Parathyroid adenoma (tissue), 2 donors: ENCODE data around the gene NHSL2.

Experiments
- H2AFZ ChIP-seq: fragments of 300-600 bp; sonication (generic); one replicate; pipeline ENCODE4 v1.7.0; 2017; ENCODE audit warnings: antibody characterized with exemption, mild to moderate bottlenecking
- H3K27ac ChIP-seq: fragments of 300-600 bp; sonication (generic); one replicate; pipeline ENCODE4 v1.7.0; 2017
- H3K27me3 ChIP-seq: fragments of 300-600 bp; sonication (generic); one replicate; pipeline ENCODE4 v1.7.0; 2017; ENCODE audit warnings: low read length; ENCODE audit not compliant: control insufficient read depth, insufficient read depth
- H3K36me3 ChIP-seq: fragments of 300-600 bp; sonication (generic); one replicate; pipeline ENCODE4 v1.7.0; 2017; ENCODE audit warnings: low read length; ENCODE audit not compliant: control insufficient read depth, insufficient read depth
- H3K4me1 ChIP-seq: fragments of 300-600 bp; sonication (generic); one replicate; pipeline ENCODE4 v1.7.0; 2017; ENCODE audit warnings: control low read depth
- H3K4me2 ChIP-seq: fragments of 300-600 bp; sonication (generic); one replicate; pipeline ENCODE4 v1.7.0; 2017; ENCODE audit warnings: low read length
- H3K4me3 ChIP-seq: fragments of 300-600 bp; sonication (generic); one replicate; pipeline ENCODE4 v1.7.0; 2017; ENCODE audit warnings: low read depth, low read length
- H3K79me2 ChIP-seq: fragments of 300-600 bp; sonication (generic); one replicate; pipeline ENCODE4 v1.7.0; 2017; ENCODE audit warnings: control low read depth
- H3K9ac ChIP-seq: fragments of 300-600 bp; sonication (generic); one replicate; pipeline ENCODE4 v1.7.0; 2017; ENCODE audit warnings: mild to moderate bottlenecking
- H3K9me3 ChIP-seq: fragments of 300-600 bp; sonication (generic); one replicate; pipeline ENCODE4 v1.7.0; 2017; ENCODE audit warnings: low read length; ENCODE audit not compliant: control insufficient read depth
- TF ChIP-seq, protein P1 (sequence below): fragments of 300-600 bp; sonication (generic); IDR thresholded peaks from one replicate; pipeline ENCODE4 v1.7.0; 2017; ENCODE audit warnings: antibody characterized with exemption, mild to moderate bottlenecking
- donor health status: primary hyperparathyroidism.

Gene NHSL2

GRCh38 chrX:72051589-72051988 lies 140.9 kb downstream of the NHSL2 start:
- TF ChIP-seq, protein P1, sequence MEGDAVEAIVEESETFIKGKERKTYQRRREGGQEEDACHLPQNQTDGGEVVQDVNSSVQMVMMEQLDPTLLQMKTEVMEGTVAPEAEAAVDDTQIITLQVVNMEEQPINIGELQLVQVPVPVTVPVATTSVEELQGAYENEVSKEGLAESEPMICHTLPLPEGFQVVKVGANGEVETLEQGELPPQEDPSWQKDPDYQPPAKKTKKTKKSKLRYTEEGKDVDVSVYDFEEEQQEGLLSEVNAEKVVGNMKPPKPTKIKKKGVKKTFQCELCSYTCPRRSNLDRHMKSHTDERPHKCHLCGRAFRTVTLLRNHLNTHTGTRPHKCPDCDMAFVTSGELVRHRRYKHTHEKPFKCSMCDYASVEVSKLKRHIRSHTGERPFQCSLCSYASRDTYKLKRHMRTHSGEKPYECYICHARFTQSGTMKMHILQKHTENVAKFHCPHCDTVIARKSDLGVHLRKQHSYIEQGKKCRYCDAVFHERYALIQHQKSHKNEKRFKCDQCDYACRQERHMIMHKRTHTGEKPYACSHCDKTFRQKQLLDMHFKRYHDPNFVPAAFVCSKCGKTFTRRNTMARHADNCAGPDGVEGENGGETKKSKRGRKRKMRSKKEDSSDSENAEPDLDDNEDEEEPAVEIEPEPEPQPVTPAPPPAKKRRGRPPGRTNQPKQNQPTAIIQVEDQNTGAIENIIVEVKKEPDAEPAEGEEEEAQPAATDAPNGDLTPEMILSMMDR, result no peak
- H2AFZ ChIP-seq, result no peak overlapping the region
- no peak overlapping the region for H3K9ac ChIP-seq
- H3K9me3 ChIP-seq, result no peaks in the 10 kb centered on the region
- H3K79me2 ChIP-seq, result no peaks in the 10 kb centered on the region
- H3K4me2 ChIP-seq, result no peak overlapping the region
- H3K4me1 ChIP-seq, result peaks cover 16% of the 10 kb centered on the region
- H3K27me3 ChIP-seq, result no peaks in the 10 kb centered on the region
- no peak overlapping the region for H3K27ac ChIP-seq
- no peak overlapping the region for H3K4me3 ChIP-seq
- no peaks in the 10 kb centered on the region for H3K36me3 ChIP-seq

DNA sequence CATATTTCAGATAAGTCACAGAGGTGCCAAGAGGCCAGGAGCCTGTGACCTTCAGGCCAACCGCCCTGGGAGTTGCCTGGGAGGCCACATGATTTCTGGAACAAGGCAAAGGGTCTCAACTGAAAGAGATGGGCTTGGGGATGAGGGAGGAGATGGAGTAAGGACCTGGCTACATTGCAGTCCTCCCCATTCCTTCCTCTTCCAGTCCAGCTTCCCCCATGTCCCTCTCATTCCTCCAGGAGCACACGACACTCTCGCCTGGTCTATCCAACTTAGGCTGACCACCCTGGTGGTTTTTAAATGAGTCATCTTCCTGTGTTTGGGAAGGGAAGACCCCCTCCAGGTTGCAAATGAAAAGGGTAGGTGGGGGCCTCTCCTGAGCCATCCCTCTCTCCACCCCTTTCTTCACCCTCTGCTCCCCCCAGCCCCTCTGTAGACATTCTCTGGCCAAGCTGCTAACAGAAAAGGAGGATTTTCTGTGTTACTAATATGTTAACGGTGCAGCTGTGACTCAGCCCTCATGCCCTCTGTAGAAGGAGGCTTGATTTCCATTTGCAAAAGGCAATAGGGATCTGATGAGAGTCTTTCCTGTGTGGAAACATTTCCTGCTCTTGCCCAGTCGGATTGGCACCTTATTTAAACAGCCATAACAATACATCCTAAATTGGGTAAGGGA lies 141.9 kb downstream of the NHSL2 start:
- Histone ChIP-seq H3K4me3 (no peak overlapping the region), H3K79me2 (no peaks in the 10 kb centered on the region), H3K36me3 (no peaks in the 10 kb centered on the region), H3K4me1 (peaks cover 7% of the 10 kb centered on the region), H3K27me3 (no peaks in the 10 kb centered on the region), H3K27ac (no peak overlapping the region), H2AFZ (no peak overlapping the region), H3K4me2 (no peak overlapping the region), H3K9ac (no peak overlapping the region), H3K9me3 (no peaks in the 10 kb centered on the region)
- TF ChIP-seq, protein P1, result no peak

- Histone ChIP-seq H3K4me1 (peaks cover 4% of the 10 kb centered on the region), H3K27ac (no peak overlapping the region), H3K4me3 (no peak overlapping the region), H3K27me3 (no peaks in the 10 kb centered on the region), H3K36me3 (no peaks in the 10 kb centered on the region), H3K9me3 (no peaks in the 10 kb centered on the region), H3K4me2 (no peak overlapping the region), H3K79me2 (no peaks in the 10 kb centered on the region), H2AFZ (no peak overlapping the region), H3K9ac (no peak overlapping the region)
- TF ChIP-seq, protein P1, result no peak
Measured at GRCh38 chrX:72053508-72053907, 142.9 kb downstream of the NHSL2 start.

- Histone ChIP-seq H3K79me2 (no peaks in the 10 kb centered on the region), H3K27me3 (no peaks in the 10 kb centered on the region), H3K4me2 (no peak overlapping the region), H3K4me1 (peaks cover 2% of the 10 kb centered on the region), H2AFZ (no peak overlapping the region), H3K9ac (no peak overlapping the region), H3K36me3 (no peaks in the 10 kb centered on the region), H3K4me3 (no peak overlapping the region), H3K27ac (no peak overlapping the region), H3K9me3 (no peaks in the 10 kb centered on the region)
- TF ChIP-seq, protein P1, result no peak
Measured at GRCh38 chrX:72054779-72055489, 144.3 kb downstream of the NHSL2 start.
